HG02759 (cell line): Measurements from ENCODE around the gene AKIRIN2.
"Not testable (repeated sequence)": the region's sequence is repeated elsewhere in the genome, so short reads cannot be mapped to it uniquely, and the experiment has no call there.

Source experiments
- ATAC-seq: cut with Tn5 transposase; IDR thresholded peaks from one replicate; pipeline ENCODE4 v1.9.1; 2021; ENCODE audit warnings: mild to moderate bottlenecking, moderate library complexity; ENCODE audit not compliant: unreplicated experiment

Gene AKIRIN2

DNA sequence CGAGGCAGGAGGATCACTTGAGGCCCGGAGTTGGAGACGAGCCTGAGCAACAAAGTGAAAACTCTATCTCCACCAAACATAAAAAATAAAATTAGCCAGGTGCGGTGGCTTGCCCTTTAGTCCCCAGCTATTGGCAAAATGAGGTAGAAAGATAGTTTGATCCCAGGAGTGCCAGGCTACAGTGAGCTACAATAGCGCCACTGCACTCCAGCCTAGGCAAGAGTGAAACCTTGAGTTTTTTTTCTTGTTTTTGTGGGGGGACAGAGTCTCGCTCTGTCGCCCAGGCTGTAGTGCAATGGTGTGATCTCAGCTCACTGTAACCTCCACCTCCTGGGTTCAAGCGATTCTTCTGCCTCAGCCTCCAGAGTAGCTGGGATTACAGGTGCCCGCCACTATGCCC lies 14.1 kb downstream of the AKIRIN2 start:
- ATAC-seq: not testable (repeated sequence)

DNA sequence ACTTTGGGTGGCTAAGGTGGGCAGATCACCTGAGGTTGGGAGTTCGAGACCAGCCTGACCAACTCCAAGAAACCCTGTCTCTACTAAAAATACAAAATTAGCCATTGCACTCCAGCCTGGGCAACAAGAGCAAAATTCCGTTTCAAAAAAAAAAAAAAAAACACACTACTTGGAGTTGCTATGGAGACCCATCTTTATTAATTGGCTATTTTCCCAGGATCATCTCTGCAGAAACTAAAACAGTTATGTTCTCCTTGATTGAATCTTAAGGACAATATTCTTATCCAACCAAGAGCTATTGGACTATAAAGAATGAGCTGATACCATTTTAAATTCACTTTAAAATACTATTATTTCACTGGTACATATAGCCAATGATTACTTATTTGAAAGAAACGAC lies 14.7 kb downstream of the AKIRIN2 start:
- no peak for ATAC-seq

DNA sequence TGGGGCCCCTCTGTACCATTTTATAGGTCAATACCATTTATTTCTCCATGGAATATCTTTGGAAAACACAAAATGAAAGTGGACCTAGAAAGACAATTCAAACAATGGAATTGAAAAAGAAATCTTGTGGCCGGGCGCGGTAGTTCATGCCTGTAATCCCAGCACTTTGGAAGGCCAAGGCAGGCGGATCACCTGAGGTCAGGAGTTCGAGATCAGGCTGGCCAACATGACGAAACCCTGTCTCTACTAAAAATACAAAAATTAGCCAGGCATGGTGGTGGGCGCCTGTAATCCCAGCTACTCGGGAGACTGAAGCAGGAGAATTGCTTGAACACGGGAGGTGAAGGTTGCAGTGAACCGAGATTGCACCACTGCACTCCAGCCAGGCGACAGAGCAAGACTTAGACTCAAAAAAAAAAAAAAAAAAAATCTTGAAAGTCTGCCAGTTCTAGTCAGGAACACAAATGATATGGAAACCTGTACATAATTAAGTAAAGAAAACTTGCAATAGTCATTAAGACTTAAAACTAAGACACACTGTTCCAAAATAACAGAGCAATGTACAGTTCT lies 15.3 kb downstream of the AKIRIN2 start:
- ATAC-seq: not testable (repeated sequence)

DNA sequence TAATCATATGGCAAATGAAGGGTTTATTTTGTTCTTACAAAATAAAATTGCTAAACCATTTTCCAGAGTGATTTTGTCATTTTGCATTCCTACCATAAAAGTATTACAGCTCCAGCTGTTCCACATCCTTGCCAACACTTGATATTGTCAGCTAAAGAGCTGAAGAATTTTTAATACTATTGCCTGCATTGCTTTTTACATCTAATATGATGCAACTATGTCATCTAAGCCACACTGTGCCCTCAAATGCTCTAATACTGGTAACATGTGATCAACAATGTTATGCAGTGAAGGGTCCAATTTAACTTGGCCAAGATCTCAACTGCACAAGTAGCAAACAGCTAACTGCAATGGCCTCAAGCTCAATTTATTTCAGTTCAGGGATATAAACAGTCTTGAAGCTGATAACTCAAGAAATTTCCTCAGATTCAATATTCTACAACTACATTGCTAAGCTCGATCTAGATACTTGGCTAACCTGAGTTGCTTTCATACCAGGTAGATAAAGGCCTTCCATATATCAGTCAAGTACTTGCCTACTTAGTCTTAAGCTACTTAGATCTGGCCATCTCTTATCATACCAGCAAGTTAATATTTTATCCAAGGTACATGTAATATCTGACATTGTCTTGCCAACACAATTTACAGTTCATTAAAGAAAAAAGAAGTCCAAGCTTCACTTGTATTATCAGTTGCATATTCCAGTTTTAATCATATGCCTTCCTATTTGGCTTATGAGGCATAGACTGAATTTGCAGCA lies 17.0 kb downstream of the AKIRIN2 start:
- ATAC-seq: no peak

DNA sequence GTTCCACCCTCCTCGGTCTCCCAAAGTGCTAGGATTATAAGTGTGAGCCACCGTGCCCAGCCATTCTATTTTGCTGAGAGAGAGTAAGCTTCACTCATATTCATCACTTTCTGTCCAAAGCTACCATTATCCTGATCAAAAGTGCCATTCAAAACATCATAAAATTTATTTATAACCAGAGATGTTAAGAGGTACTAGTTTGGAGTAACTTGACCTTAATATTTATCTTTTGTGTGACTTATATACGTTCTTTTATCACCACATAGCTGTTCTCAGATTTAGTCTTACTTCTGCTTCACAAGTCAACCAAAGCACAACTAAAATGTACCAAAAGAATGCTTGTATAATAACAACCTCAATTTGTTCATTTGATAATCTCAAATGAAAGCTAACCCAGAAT lies 18.1 kb downstream of the AKIRIN2 start:
- ATAC-seq: no peak

DNA sequence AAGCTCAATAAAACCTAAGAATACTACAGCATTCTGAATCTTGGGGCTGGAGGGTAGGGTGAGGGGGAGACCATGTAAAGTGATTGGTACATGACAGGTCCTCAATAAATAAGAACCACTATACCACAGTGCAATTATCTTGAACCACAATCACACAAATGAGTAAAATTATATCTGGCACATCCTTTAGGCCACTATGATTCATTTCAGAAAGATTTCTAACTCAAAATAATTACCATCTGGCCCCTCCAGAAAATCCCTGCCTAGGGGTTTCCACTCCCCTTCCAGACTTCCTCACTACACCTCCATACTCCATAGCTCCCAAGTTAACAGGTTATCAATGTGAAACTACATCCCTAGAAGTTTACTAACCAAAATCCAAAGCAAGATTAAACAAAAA lies 19.7 kb downstream of the AKIRIN2 start:
- ATAC-seq: peak; percentile 50

DNA sequence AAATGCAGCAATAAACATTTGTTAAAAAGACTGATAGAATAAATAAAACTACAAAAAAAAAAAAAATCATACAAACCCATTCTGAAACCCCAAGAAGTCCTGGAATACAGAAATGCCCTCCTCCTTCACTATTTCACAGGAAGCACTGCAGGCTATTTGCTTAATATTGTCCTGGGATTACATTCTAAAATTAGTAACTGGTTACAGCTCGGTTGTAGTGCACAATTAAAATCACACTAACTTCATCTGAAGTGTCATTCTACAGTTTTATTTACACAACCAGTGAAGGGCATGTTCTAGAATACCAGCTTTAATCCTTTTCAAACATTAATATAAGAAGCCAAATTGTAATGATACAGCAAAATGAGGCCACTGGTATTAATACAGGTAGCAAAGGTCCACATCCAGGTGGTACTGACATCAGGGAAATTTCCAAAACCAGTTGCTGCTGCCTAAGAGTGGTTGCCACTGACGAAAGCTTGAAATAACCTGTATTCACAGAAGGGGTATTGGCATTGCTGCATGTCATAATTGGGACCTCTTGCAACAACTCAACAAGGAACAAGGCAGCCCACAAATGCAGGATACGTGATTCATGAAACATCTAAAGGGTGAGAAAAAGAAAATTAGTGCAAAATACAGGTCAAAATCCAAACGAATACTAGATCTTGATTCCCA lies 26.9 kb downstream of the AKIRIN2 start:
- ATAC-seq: no peak

DNA sequence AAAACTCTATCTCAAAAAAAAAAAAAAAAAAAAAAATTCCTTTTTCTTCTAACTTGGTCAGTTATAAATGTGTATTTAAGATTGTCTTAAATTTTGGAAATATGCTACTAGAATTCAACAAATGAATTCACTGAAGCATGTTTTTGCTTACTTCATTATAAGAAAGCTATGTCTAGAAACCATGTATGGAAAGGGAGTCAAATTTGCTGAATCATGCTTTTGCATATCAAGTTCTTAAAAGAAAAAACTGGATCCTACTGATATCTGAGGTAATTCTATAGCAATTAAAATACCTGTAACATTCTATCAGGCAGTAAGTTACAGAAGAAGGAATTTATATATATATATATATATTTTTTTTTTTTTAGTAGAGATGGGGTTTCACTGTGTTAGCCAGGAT lies 27.7 kb downstream of the AKIRIN2 start:
- ATAC-seq: no peak

DNA sequence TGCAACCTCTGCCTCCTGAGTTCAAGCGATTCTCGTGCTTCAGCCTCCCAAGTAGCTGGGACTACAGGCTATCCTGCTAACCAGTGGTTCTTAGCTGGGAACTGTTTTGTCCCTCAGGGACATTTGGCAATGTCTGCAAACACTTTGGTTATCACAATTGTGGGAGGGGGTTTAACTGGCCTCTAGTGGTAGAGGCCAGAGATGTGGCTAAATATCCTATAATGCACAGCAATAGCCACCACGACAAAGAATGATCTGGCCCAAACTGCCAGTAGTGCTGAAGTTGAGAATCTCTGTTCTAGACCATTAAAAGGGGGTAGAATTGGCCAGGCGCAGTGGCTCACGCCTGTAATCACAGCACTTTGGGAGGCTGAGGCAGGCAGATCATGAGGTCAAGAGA lies 28.8 kb downstream of the AKIRIN2 start:
- ATAC-seq: no peak

DNA sequence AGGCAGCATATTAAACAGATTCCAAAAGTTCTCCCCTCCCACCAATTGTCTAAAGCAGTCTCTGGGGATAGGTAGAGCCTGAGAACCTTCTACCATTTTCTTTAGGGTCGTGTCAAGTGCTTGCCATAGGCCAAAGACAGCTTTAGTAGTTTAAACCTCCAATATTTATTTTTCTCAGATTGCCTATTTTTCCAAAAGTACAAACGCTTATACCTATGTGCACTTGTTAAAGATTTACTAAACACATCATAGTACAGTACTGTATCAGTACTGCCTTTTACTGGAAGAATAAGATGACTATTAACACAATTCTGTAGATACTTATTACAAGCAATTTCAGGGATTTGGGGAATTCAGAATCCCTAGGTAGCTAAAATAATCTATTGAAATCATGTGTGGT lies 29.4 kb downstream of the AKIRIN2 start:
- no peak for ATAC-seq

DNA sequence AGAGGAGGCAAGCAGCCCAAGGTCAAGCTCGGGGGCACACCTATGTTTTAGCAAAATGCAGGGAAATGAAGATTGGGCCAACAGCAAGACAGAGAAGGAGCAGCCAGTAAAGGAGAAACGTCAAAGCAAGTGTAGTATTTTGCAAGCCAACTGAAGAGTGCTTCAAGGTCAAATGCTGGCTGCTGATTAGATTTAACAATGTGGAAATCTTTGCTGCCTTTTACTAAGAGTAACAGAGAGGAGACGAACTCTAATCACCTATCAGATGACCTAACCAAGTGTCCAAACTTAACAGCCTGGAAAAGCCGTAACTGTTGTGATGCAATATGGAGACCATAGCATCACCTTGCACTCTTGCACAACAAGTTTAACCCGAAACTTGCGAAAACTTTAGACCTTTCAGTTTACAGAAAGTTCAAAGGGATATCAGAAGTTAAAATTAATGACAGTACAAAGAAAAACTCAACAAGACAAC lies 30.4 kb downstream of the AKIRIN2 start:
- no peak for ATAC-seq

DNA sequence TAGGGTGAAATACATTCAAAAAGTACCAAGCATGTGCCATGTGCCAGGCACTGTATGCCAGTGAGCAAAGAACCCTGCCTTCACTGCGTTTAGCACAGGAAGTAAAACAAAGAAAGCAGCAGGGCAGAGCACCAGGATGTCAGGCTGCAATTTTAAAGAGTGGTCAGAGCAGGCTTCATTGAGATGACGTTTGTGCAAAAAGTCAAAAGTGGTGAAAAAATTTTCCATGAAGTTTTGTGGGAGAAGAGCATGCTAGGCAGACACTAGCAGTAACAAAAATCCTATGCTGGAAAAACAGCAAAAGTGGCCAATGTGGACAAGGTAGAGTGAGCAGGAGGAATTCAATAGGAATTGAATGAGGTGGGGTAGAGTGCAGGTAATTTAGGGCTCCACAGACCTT lies 31.3 kb downstream of the AKIRIN2 start:
- no peak for ATAC-seq

DNA sequence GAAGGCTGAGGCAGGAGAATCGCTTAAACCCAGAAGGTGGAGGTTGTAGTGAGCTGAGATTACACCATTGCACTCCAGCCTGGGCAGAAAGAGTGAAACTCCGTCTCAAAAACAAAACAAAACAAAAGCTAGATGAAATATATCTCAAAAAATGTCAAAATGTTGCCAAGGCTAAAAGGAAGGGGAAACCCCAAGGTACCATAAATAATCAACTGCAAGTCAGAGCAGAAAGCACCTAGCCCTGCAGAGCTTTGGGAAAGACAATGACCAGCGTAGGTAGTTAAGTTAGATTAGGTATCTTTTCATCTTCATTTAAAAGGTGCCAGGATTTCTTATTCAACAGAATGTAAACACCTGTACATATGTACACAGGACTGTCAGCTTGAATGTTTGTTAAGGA lies 33.0 kb downstream of the AKIRIN2 start:
- ATAC-seq: peak; percentile 62

DNA sequence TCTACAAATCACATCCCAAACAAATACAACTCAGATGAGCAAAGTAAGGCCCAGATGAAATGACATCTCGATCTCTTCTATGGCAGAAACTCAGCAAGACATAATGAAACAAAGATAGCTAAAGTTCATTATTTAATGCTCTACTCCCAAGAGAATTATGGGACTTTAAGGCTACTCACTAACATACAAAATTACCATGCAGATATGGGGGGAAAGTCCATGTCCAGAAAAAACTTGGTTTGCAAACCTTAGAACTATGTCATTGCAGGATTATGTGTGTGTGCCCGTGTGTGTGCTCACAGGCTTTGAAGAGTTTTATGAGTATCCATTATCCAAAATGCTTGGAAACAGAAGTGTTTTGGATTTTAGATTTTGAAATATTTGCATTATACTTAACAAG lies 34.0 kb downstream of the AKIRIN2 start:
- no peak for ATAC-seq

DNA sequence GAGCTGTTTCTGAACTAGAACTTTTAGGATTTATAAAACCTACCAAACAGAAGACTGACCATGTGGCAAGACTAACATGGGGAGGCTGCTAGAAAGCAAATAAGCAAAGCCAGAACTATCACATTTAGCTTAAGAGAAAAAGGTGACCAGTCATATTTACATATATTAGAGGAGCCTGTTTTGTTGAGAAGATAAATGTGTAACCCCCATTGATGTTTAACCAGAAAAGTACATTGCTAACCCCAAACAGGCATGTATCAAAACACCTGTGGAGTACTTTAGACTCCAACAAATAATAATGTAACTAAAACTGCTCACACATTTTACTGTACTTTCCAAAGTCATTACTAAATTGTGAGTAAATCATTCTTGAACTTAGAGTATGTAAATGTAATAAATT lies 35.0 kb downstream of the AKIRIN2 start:
- no peak for ATAC-seq

DNA sequence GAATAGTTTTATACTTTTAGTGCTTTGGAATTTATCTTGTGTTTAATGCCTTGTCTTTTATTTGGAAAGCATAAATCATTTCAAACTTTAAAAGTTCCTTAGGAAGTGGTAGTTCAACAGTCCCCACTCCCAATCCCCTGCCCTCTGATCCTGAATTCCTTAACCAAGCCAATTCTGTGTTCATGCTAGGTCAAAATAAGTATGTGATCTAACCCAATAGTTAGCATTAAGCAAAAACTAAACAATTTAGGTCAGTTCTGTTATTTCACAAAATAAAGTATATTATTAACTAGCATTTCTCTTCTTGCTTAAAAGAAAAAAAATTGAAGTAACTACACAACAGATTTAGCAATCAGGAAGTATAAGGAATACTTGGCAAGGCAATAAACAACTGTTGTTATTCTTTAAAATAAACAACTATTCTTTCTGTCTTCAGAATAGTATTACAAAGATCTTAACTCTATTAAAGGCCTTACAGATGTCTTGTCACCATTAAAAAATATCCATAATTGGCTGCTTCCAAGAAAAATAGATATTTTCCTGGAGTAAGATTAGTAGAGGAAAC lies 37.0 kb downstream of the AKIRIN2 start:
- no peak for ATAC-seq

DNA sequence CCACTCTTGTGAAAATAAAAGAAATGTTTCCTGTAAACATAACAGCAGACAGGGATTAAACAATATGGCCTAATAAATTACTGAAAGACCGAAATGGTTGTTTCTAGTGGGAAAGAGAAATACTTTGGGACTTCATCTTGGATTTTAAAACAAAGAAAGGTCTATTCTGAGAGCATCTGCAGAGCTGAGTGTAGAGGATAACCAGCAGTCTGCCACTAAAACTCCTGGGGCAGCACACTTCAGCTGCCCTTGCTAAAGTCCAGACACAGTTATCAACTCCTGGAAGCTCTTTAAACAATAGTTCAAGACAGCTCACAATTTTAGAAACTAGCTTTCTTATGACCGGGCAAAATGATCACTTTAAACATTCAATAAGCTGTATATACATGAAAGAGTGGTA lies 38.6 kb downstream of the AKIRIN2 start:
- no peak for ATAC-seq

DNA sequence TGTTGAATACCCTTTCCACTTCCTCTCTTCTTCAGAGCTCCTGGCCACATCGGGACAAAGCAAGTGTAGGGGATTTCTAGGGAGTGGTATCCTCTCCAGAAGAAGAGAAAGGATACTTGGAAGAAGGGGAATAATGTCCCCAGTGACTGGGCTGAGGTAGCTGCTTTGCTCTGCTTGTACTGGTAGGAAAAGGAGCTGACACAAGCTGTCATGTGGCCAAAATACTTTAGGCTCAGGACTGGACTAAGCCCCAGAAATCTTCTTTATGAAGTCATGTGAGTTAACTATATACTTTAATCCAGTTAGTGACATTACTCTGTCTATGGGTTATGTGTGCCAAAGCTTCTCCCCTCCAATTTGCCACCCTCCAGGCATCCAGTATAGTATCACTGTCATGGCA lies 40.5 kb downstream of the AKIRIN2 start:
- ATAC-seq: no peak

DNA sequence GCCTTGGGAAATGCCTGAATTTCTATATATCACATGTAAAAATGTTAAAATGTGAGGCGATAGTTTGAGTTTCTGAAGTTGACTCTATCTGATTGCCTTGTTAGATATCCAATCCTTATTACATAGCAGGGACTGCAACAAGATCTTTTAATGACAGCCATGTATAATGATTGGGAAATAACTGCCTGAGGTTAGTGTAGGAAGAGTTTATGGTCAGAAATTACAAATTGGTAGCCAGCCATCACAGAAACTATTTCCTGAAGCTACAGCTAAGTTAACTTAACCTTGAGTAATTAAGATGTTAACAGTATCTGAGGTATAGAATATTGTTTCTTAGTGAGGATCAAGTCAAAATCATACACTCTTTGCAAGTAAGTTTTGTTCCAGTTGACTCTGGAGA lies 41.0 kb downstream of the AKIRIN2 start:
- no peak for ATAC-seq

DNA sequence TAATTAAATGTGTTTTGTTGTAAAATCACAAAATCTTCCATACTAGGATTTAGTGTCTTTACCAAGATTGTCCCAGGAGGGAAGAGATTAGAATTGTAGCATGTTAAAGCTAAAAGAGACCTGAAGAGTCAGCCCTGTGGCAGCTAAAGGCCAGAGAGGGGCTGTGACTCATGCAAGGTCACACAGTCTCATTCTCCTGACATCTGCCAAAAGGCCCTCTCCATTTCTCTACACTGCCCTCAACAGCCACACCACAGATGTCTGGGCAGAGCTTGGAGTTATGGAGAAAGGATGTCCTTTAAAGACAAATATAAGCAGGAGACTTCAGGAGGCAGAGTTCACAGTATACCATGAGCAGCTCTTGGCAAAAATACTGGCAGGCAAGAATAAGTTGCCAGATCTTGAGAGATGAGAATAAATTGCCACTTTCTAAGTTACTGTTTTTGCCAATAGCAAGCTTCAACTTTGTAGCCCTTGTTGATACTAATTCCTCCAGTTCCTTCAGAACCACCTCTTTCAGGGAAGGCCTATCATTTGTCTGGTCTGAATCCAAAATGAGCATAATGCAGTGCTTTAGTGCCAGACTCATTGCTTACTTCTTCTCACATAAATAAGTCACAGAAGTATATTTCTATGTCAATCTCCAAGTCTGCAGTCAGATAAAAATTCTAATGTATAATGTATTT lies 41.7 kb downstream of the AKIRIN2 start:
- no peak for ATAC-seq

DNA sequence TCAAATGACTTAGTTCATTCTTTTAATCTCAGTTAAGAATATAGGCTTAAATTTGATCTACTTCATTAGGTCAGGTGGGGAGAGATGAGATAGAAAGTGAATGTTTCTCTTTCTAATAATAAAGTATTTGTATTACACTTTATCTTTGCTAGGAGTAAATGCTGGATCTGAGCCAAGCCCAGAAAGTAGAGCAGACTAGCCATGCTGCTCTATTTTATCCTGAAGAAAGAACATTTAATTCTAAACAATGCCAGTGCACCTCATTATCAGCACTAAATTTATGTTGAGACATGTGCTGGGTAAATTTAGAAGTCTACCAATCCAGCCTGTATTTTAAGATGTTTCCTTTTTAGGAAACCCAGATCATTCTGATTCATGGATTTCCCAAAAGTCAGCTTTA lies 43.5 kb downstream of the AKIRIN2 start:
- no peak for ATAC-seq
